Measurements from ENCODE around the gene MEI1. TPM values are rescaled to one million over a fixed set of nuclear protein-coding genes. Genes with fewer than 3 reads are reported as not detected.

The MEI1 gene
- total and polyA plus RNA-seq, 2 experiments from 2014 or later, result 1.1 to 5.6 TPM

GRCh38 chr22:41813726-41814410 is 114.6 kb downstream of the MEI1 start:
- Histone ChIP-seq H3K27me3 (no peaks in the 10 kb centered on the region), H3K4me1 (ENCODE audit: low read depth) (peaks cover 7% of the 10 kb centered on the region)

GRCh38 chr22:41815716-41816115 is 116.4 kb downstream of the MEI1 start:
- Histone ChIP-seq H3K4me3 (no peak overlapping the region), H3K4me1 (ENCODE audit: low read depth) (peaks cover 6% of the 10 kb centered on the region), H3K27ac (no peak overlapping the region), H3K27me3 (no peaks in the 10 kb centered on the region), H3K36me3 (peaks cover 12% of the 10 kb centered on the region), H3K9me3 (ENCODE audit: low read depth) (no peaks in the 10 kb centered on the region)
- DNase-seq (ENCODE audit: low read depth in 1 of 2, low spot score in 1 of 2), result no peak
- no peak for TF ChIP-seq CTCF (IDR thresholded peaks at IDR 0.05; ENCODE audit: low read depth, low read length)

More at GRCh38 chr22:41813726-41814410, 114.6 kb downstream of the MEI1 start:
- no peak overlapping the region for H3K4me3 ChIP-seq
- no peak for DNase-seq (ENCODE audit: low read depth in 1 of 2, low spot score in 1 of 2)
- peaks cover 12% of the 10 kb centered on the region for H3K36me3 ChIP-seq
- no peaks in the 10 kb centered on the region for H3K9me3 ChIP-seq (ENCODE audit: low read depth)
- H3K27ac ChIP-seq, result no peak overlapping the region
- no peak for TF ChIP-seq CTCF (IDR thresholded peaks at IDR 0.05; ENCODE audit: low read depth, low read length)

GRCh38 chr22:41816241-41816640 is 116.9 kb downstream of the MEI1 start:
- no peak for TF ChIP-seq CTCF (IDR thresholded peaks at IDR 0.05; ENCODE audit: low read depth, low read length)
- Histone ChIP-seq H3K9me3 (ENCODE audit: low read depth) (no peaks in the 10 kb centered on the region), H3K27me3 (no peaks in the 10 kb centered on the region), H3K4me3 (no peak overlapping the region), H3K36me3 (peaks cover 12% of the 10 kb centered on the region), H3K27ac (no peak overlapping the region), H3K4me1 (ENCODE audit: low read depth) (peaks cover under 1% of the 10 kb centered on the region)
- DNase-seq (ENCODE audit: low read depth in 1 of 2, low spot score in 1 of 2), result no peak

- TF ChIP-seq CTCF (IDR thresholded peaks at IDR 0.05; ENCODE audit: low read depth, low read length), result no peak
- H3K36me3 ChIP-seq, result peaks cover 12% of the 10 kb centered on the region
- H3K27me3 ChIP-seq, result no peaks in the 10 kb centered on the region
- peaks cover 1% of the 10 kb centered on the region for H3K4me1 ChIP-seq (ENCODE audit: low read depth)
- H3K27ac ChIP-seq, result no peak overlapping the region
- DNase-seq (ENCODE audit: low read depth in 1 of 2, low spot score in 1 of 2), result no peak
- H3K4me3 ChIP-seq, result no peak overlapping the region
- H3K9me3 ChIP-seq (ENCODE audit: low read depth), result no peaks in the 10 kb centered on the region
Observed at GRCh38 chr22:41816871-41817270, 117.6 kb downstream of the MEI1 start.

GRCh38 chr22:41818011-41818410 is 118.7 kb downstream of the MEI1 start:
- no peak for TF ChIP-seq CTCF (IDR thresholded peaks at IDR 0.05; ENCODE audit: low read depth, low read length)
- Histone ChIP-seq H3K4me3 (no peak overlapping the region), H3K36me3 (peaks cover 8% of the 10 kb centered on the region), H3K9me3 (ENCODE audit: low read depth) (no peaks in the 10 kb centered on the region), H3K27ac (no peak overlapping the region), H3K4me1 (ENCODE audit: low read depth) (peaks cover 2% of the 10 kb centered on the region), H3K27me3 (no peaks in the 10 kb centered on the region)
- no peak for DNase-seq (ENCODE audit: low read depth in 1 of 2, low spot score in 1 of 2)
